K562 (cell line): ENCODE measurements around the gene PCSK5. TPM values are rescaled to one million over a fixed set of nuclear protein-coding genes. Genes with fewer than 3 reads are reported as not detected.

ENCODE experiments used
- ATAC-seq: fragments of 200-7000 bp; cut with Tn5 transposase; 3 replicates; pipeline ENCODE4 v1.9.1; 2020; ENCODE audit warnings: moderate library complexity
- BruUV-seq: library from RNA; stranded (reverse); fragments of 400-500 nt; replicated peaks from 2 replicates; lab custom pipeline; 2021; lab: Mats Ljungman, UMichigan
- CTCF ChIA-PET: fragments of 300-600 bp; formaldehyde crosslinking; extraction: SDS; loops from one replicate; lab custom pipeline; 2021; ENCODE audit warnings: low intra/inter-chr PET ratio; lab: Yijun Ruan, JAX
- POLR2A ChIA-PET: fragments of 300-600, 350-650 bp; sonication (Branson Sonifier 250); formaldehyde crosslinking; extraction: SDS; loops from one replicate; lab custom pipeline; 2021; ENCODE audit warnings: antibody characterized with exemption, inconsistent platforms; lab: Yijun Ruan, JAX
- DNase-seq, 4 experiments: peaks; one replicate each; pipeline versions ENCODE4 v3.0.0 to v3.0.0-alpha.2; 2011 to 2018; ENCODE audit warnings: low spot score in 3 of 4, mixed read lengths in 3 of 4; ENCODE audit errors: extremely low read depth in 1 of 4
- FAIRE-seq: peaks from 2 replicates; lab custom pipeline; 2011; peaks lifted over from hg19 to GRCh38; lab: Jason Lieb, UNC
- H2AFZ ChIP-seq: 2 replicates; pipeline ENCODE4 v1.6.0; 2011; ENCODE audit warnings: low read depth, low read length, control low read depth, inconsistent platforms
- H3K27ac ChIP-seq: fragments of 200-600 bp; 3 replicates; pipeline ENCODE4 v1.8.0; 2011; ENCODE audit warnings: low read depth, mild to moderate bottlenecking, control low read depth, inconsistent platforms, low read length, moderate library complexity, mixed read lengths; ENCODE audit errors: extremely low read depth
- H3K27me3 ChIP-seq, 2 experiments: fragments of 300-600 bp in 1 of 2; 2 replicates in 1 of 2; 3 replicates in 1 of 2; pipeline versions ENCODE4 v1.6.0 to v1.8.0; 2011; ENCODE audit warnings: inconsistent platforms in 2 of 2, low read length in 2 of 2, mild to moderate bottlenecking in 1 of 2, mixed read lengths in 1 of 2, moderate library complexity in 1 of 2; ENCODE audit not compliant: control insufficient read depth in 2 of 2, insufficient read depth in 2 of 2
- H3K36me3 ChIP-seq: fragments of 300-600 bp; 3 replicates; pipeline ENCODE4 v1.8.0; 2011; ENCODE audit warnings: mild to moderate bottlenecking, low read length, inconsistent platforms; ENCODE audit not compliant: control insufficient read depth, insufficient read depth
- H3K4me1 ChIP-seq, 2 experiments: fragments of 200-600 bp in 1 of 2; replicated peaks in 1 of 2; 2 replicates in 1 of 2; 3 replicates in 1 of 2; pipeline versions ENCODE4 v1.5.1 to v1.8.0; 2011; ENCODE audit warnings: inconsistent platforms in 2 of 2, low read length in 2 of 2, mild to moderate bottlenecking in 1 of 2, mixed read lengths in 1 of 2, moderate library complexity in 1 of 2; ENCODE audit not compliant: control insufficient read depth in 2 of 2, insufficient read depth in 2 of 2
- H3K4me2 ChIP-seq: 2 replicates; pipeline ENCODE4 v1.6.1; 2011; ENCODE audit warnings: low read length, control low read depth, inconsistent platforms, mixed read lengths; ENCODE audit not compliant: insufficient read depth
- H3K4me3 ChIP-seq: fragments of 200-600 bp; sonication (generic), shearing (Covaris generic); 2 replicates; pipeline ENCODE4 v1.5.1; 2016; ENCODE audit warnings: control low read depth, inconsistent platforms
- H3K79me2 ChIP-seq: fragments of 200-600 bp; 3 replicates; pipeline ENCODE4 v1.8.0; 2011; ENCODE audit warnings: low read length, inconsistent platforms; ENCODE audit not compliant: control insufficient read depth, insufficient read depth
- H3K9ac ChIP-seq, 2 experiments: 2 replicates each; pipeline versions ENCODE4 v1.6.0 to v1.6.1; 2011; ENCODE audit warnings: low read depth in 2 of 2, low read length in 2 of 2, control low read depth in 1 of 2, inconsistent platforms in 1 of 2, mild to moderate bottlenecking in 1 of 2, mixed read lengths in 1 of 2; ENCODE audit not compliant: insufficient read depth in 1 of 2
- H3K9me1 ChIP-seq: one replicate; pipeline ENCODE4 v1.6.0; 2011; ENCODE audit warnings: inconsistent platforms, mild to moderate bottlenecking, low read length, moderate library complexity; ENCODE audit not compliant: control insufficient read depth, insufficient read depth
- H3K9me3 ChIP-seq: replicated peaks from 2 replicates; pipeline ENCODE4 v1.5.1; 2011; ENCODE audit warnings: low read depth, low read length, inconsistent platforms; ENCODE audit not compliant: control insufficient read depth, insufficient read depth
- H4K20me1 ChIP-seq: replicated peaks from 2 replicates; pipeline ENCODE4 v1.6.1; 2011; ENCODE audit warnings: low read length, inconsistent platforms, mixed read lengths; ENCODE audit not compliant: control insufficient read depth, insufficient read depth
- CC2D1A ChIP-seq: fragments of 450-650 bp; IDR thresholded peaks from 2 replicates; pipeline ENCODE4 v1.6.1; 2017; ENCODE audit warnings: mild to moderate bottlenecking
- CCAR2 ChIP-seq: fragments of 200-400 bp; formaldehyde crosslinking; IDR thresholded peaks from 2 replicates; pipeline ENCODE4 v1.6.1; 2017; ENCODE audit warnings: mild to moderate bottlenecking, low read depth, low read length
- HDAC1 ChIP-seq, 2 experiments: fragments of 450-650 bp; IDR thresholded peaks; 2 replicates each; pipeline ENCODE4 v1.6.1; 2016 to 2017; ENCODE audit warnings: inconsistent platforms in 1 of 2, mild to moderate bottlenecking in 1 of 2, moderate library complexity in 1 of 2
- KLF6 ChIP-seq: fragments of 250-450 bp; sonication (Bioruptor Pico); IDR thresholded peaks from 2 replicates; pipeline ENCODE4 v1.4.0; 2020; ENCODE audit warnings: mild to moderate bottlenecking, moderate library complexity, borderline replicate concordance
- NBN ChIP-seq: fragments of 450-650 bp; IDR thresholded peaks from 2 replicates; pipeline ENCODE4 v1.6.1; 2016; ENCODE audit warnings: low read depth, mild to moderate bottlenecking
- NONO ChIP-seq, 2 experiments: fragments of 200-400 bp in 1 of 2; fragments of 450-650 bp in 1 of 2; formaldehyde crosslinking in 1 of 2; IDR thresholded peaks; 2 replicates each; pipeline ENCODE4 v1.6.1; 2017; ENCODE audit warnings: low read depth in 2 of 2, mild to moderate bottlenecking in 2 of 2, moderate library complexity in 2 of 2, low read length in 1 of 2
- NRF1 ChIP-seq, 2 experiments: fragments of 450-650 bp; IDR thresholded peaks in 1 of 2; conservative IDR thresholded peaks in 1 of 2; 2 replicates each; pipeline ENCODE4 v1.6.1; 2014; ENCODE audit warnings: mild to moderate bottlenecking in 2 of 2
- PBX2 ChIP-seq, 2 experiments: IDR thresholded peaks in 1 of 2; conservative IDR thresholded peaks in 1 of 2; 2 replicates each; pipeline ENCODE4 v1.6.1; 2016; ENCODE audit warnings: low read depth in 2 of 2, mild to moderate bottlenecking in 1 of 2, missing compliant biosample characterization in 1 of 2, missing genetic modification characterization in 1 of 2, moderate library complexity in 1 of 2
- PHF20 ChIP-seq: fragments of 450-650 bp; IDR thresholded peaks from 2 replicates; pipeline ENCODE4 v1.6.1; 2018; ENCODE audit not compliant: partially characterized antibody
- RHOXF2B ChIP-seq: fragments of 250-450 bp; sonication (Bioruptor Pico); conservative IDR thresholded peaks from 2 replicates; pipeline ENCODE4 v1.5.1; 2021
- TARDBP ChIP-seq: fragments of 450-650 bp; IDR thresholded peaks from 2 replicates; pipeline ENCODE4 v1.6.1; 2016
- THRAP3 ChIP-seq: fragments of 450-650 bp; IDR thresholded peaks from 2 replicates; pipeline ENCODE4 v1.6.1; 2016; ENCODE audit warnings: mild to moderate bottlenecking, inconsistent platforms, borderline replicate concordance
- ZNF143 ChIP-seq: sonication (generic); formaldehyde crosslinking; IDR thresholded peaks from 2 replicates; pipeline ENCODE4 v1.9.0; 2022; ENCODE audit warnings: mild to moderate bottlenecking, missing genetic modification reagents
- ZNF146 ChIP-seq: IDR thresholded peaks from one replicate; pipeline ENCODE4 v1.6.1; 2018; ENCODE audit warnings: missing compliant biosample characterization; ENCODE audit not compliant: unreplicated experiment
- ZSCAN32 ChIP-seq: fragments of 450-650 bp; formaldehyde crosslinking; IDR thresholded peaks from 2 replicates; pipeline ENCODE4 v1.4.0; 2020; ENCODE audit warnings: mild to moderate bottlenecking, moderate library complexity
- WGBS: fragments of 100-300 bp; shearing (Covaris generic); methylation state at CpG from one replicate; pipeline ENCODE4 v1.1.6; 2016; ENCODE audit warnings: low coverage, mixed read lengths; ENCODE audit not compliant: insufficient coverage; ENCODE audit errors: missing lambda C conversion rate; 5-methylcytosine and 5-hydroxymethylcytosine counted together
- in situ Hi-C: fragments of 300-500 bp; cut with MboI; formaldehyde crosslinking; loops from 4 replicates; pipeline ENCODE4 v1.15.0; 2018; ENCODE audit warnings: inconsistent platforms, mixed read lengths
- intact Hi-C: fragments of 100-400 bp; cut with micrococcal nuclease; formaldehyde crosslinking; loops from 2 replicates; pipeline ENCODE4 v1.14.2; 2022
- polyA plus RNA-seq, 8 experiments: library from polyadenylated mRNA; depleted of rRNA in 4 of 8; stranded (reverse) in 5 of 8; unstranded in 3 of 8; fragments of >200 nt; fragmentation: Nextera tagmentation in 2 of 8; fragmentation: Illumina TruSeq in 1 of 8; extraction: Ambion mirVana in 2 of 8; extraction: Trizol in 1 of 8; gene quantifications; 2 replicates each; pipeline versions ENCODE4 v1.2.1 to v1.2.3, GENCODE V29; 2011 to 2014; ENCODE audit warnings: inconsistent platforms in 1 of 8, missing spikeins in 1 of 8
- total RNA-seq, 7 experiments: library from RNA; depleted of rRNA in 6 of 7; stranded (reverse); fragments of >200 nt in 6 of 7; fragmentation: Illumina TruSeq in 2 of 7; extraction: Trizol in 2 of 7; gene quantifications; 2 replicates each; pipeline versions ENCODE4 v1.2.1 to v1.2.3, GENCODE V29; 2011 to 2021; ENCODE audit warnings: low replicate concordance in 1 of 7
- TF ChIP-seq, protein P1 (sequence below): fragments of 250-450 bp; sonication (Bioruptor Pico); IDR thresholded peaks from 2 replicates; pipeline ENCODE4 v1.4.0; 2020; ENCODE audit warnings: mild to moderate bottlenecking
- TF ChIP-seq, protein P2 (sequence below): fragments of 250-450 bp; sonication (Bioruptor Pico); IDR thresholded peaks from 2 replicates; pipeline ENCODE4 v1.5.0; 2022; ENCODE audit warnings: mild to moderate bottlenecking

The PCSK5 gene
- total and polyA plus RNA-seq, 9 of the 15 experiments (the other 6 are each of a cell fraction or from before 2014, with no cell fraction given), result not detected

- TF ChIP-seq, protein P1, sequence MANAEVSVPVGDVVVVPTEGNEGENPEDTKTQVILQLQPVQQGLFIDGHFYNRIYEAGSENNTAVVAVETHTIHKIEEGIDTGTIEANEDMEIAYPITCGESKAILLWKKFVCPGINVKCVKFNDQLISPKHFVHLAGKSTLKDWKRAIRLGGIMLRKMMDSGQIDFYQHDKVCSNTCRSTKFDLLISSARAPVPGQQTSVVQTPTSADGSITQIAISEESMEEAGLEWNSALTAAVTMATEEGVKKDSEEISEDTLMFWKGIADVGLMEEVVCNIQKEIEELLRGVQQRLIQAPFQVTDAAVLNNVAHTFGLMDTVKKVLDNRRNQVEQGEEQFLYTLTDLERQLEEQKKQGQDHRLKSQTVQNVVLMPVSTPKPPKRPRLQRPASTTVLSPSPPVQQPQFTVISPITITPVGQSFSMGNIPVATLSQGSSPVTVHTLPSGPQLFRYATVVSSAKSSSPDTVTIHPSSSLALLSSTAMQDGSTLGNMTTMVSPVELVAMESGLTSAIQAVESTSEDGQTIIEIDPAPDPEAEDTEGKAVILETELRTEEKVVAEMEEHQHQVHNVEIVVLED (CRISPR knock-in tag), result no peak
- no peak for TF ChIP-seq CCAR2
- TF ChIP-seq THRAP3, result no peak
- TF ChIP-seq PHF20, result no peak
- no peak for TF ChIP-seq KLF6
Measured at GRCh38 chr9:76085596-76085995, 195.1 kb downstream of the PCSK5 start (continued).

DNA sequence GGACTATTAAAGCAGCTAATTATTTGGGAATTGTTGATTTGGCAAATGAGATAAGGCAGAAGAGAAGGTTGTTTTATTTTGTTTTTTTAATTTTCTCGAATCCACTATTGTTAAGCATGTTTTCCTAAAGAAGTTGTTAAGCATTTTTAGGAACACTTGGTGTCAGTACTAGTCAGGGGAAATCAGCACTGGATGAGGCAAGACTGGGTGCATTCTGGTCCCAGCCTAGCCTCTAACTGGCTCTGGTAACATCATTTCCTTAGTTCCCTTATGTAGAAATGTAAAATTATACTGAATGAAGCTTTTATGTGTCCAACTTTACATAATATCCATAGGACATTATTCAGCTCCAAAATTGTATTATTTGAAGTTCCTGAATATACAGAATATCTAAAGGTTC is 196.1 kb downstream of the PCSK5 start:
- Histone ChIP-seq H3K9me3 (no peaks in the 10 kb centered on the region), H3K9me1 (no peaks in the 10 kb centered on the region), H3K27ac (no peak overlapping the region), H3K79me2 (no peaks in the 10 kb centered on the region), H3K36me3 (no peaks in the 10 kb centered on the region), H3K9ac (no peak overlapping the region), H3K27me3 (no peaks in the 10 kb centered on the region), H3K4me1 (no peaks in the 10 kb centered on the region), H4K20me1 (no peaks in the 10 kb centered on the region), H2AFZ (no peak overlapping the region), H3K4me3 (no peak overlapping the region), H3K4me2 (no peak overlapping the region)
- intact Hi-C loops, result no loop called here
- whole genome bisulfite sequencing, result 0% methylated on average over 1 of the region's 1 CpG
- DNase-seq, result no peak
- no TSS peak for BruUV-seq
- TF ChIP-seq NRF1 (conservative IDR thresholded peaks at IDR 0.05 in 1 of 2, IDR thresholded peaks at IDR 0.05 in 1 of 2), result no peak
- TF ChIP-seq NONO (IDR thresholded peaks at IDR 0.05; ENCODE audit: low read depth in 2 of 2, low read length in 1 of 2), result no peak
- no peak for TF ChIP-seq RHOXF2B (CRISPR knock-in tag)
- TF ChIP-seq HDAC1 (IDR thresholded peaks at IDR 0.05), result no peak
- no peak for TF ChIP-seq ZSCAN32
- no peak for TF ChIP-seq NBN
- TF ChIP-seq, protein P2, sequence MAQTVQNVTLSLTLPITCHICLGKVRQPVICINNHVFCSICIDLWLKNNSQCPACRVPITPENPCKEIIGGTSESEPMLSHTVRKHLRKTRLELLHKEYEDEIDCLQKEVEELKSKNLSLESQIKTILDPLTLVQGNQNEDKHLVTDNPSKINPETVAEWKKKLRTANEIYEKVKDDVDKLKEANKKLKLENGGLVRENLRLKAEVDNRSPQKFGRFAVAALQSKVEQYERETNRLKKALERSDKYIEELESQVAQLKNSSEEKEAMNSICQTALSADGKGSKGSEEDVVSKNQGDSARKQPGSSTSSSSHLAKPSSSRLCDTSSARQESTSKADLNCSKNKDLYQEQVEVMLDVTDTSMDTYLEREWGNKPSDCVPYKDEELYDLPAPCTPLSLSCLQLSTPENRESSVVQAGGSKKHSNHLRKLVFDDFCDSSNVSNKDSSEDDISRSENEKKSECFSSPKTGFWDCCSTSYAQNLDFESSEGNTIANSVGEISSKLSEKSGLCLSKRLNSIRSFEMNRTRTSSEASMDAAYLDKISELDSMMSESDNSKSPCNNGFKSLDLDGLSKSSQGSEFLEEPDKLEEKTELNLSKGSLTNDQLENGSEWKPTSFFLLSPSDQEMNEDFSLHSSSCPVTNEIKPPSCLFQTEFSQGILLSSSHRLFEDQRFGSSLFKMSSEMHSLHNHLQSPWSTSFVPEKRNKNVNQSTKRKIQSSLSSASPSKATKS (CRISPR knock-in tag), result no peak
- TF ChIP-seq ZNF143 (CRISPR knock-in tag), result no peak
- TF ChIP-seq TARDBP, result no peak
- no peak for TF ChIP-seq CC2D1A
- TF ChIP-seq ZNF146 (CRISPR knock-in tag), result no peak
- TF ChIP-seq PBX2 (CRISPR knock-in tag; IDR thresholded peaks at IDR 0.05; ENCODE audit: low read depth), result no peak
- no peak for TF ChIP-seq PBX2 (tag; conservative IDR thresholded peaks at IDR 0.05; ENCODE audit: low read depth)
- no peak for FAIRE-seq
- in situ Hi-C loops, result no loop called here
- no peak for ATAC-seq
- CTCF ChIA-PET, result no interaction called here
- POLR2A ChIA-PET, result no interaction called here
